Endothelial cell of umbilical vein (primary cell): ENCODE measurements around the gene INO80C. TPM values are rescaled to one million over a fixed set of nuclear protein-coding genes. Genes with fewer than 3 reads are reported as not detected.

Experiments
- BruUV-seq: library from RNA; stranded (reverse); fragments of 400-500 nt; replicated peaks from 2 replicates; lab custom pipeline; 2021; lab: Mats Ljungman, UMichigan
- CTCF ChIA-PET: fragments of 300-600, 350-600 bp; sonication (Branson Sonifier 250); formaldehyde crosslinking; loops from one replicate; lab custom pipeline; 2021; ENCODE audit warnings: antibody characterized with exemption, inconsistent platforms; lab: Charles Lee
- POLR2A ChIA-PET: fragments of 300-600, 350-600 bp; sonication (Branson Sonifier 250); formaldehyde crosslinking; loops from one replicate; lab custom pipeline; 2021; ENCODE audit warnings: antibody characterized with exemption, inconsistent platforms; lab: Charles Lee
- DNase-seq: peaks from one replicate; pipeline ENCODE4 v3.0.0-alpha.2; 2011; ENCODE audit warnings: low read depth, low spot score
- FAIRE-seq: peaks from 2 replicates; lab custom pipeline; 2011; peaks lifted over from hg19 to GRCh38; lab: Jason Lieb, UNC
- H2AFZ ChIP-seq: 2 replicates; pipeline ENCODE4 v1.6.0; 2012; ENCODE audit warnings: low read depth, low read length, control low read depth, inconsistent platforms
- H3K27ac ChIP-seq: 2 replicates; pipeline ENCODE4 v1.5.1; 2011; ENCODE audit warnings: low read depth, mild to moderate bottlenecking, control low read depth, low read length, moderate library complexity; ENCODE audit not compliant: insufficient read depth
- H3K27me3 ChIP-seq, 2 experiments: 2 replicates each; pipeline versions ENCODE4 v1.6.0 to v1.6.1; 2011; ENCODE audit warnings: low read length in 2 of 2, mixed read lengths in 1 of 2; ENCODE audit not compliant: control insufficient read depth in 2 of 2, insufficient read depth in 2 of 2
- H3K36me3 ChIP-seq, 2 experiments: 2 replicates in 1 of 2; 3 replicates in 1 of 2; pipeline ENCODE4 v1.5.1; 2011; ENCODE audit warnings: low read length in 2 of 2, mild to moderate bottlenecking in 1 of 2, moderate library complexity in 1 of 2; ENCODE audit not compliant: control insufficient read depth in 2 of 2, insufficient read depth in 2 of 2; ENCODE audit errors: extremely low read depth in 1 of 2
- H3K4me1 ChIP-seq: 3 replicates; pipeline ENCODE4 v1.5.1; 2011; ENCODE audit warnings: mild to moderate bottlenecking, low read length; ENCODE audit not compliant: control insufficient read depth, insufficient read depth; ENCODE audit errors: extremely low read depth
- H3K4me2 ChIP-seq: 2 replicates; pipeline ENCODE4 v1.6.1; 2011; ENCODE audit warnings: low read length, control low read depth, mixed read lengths; ENCODE audit not compliant: insufficient read depth
- H3K4me3 ChIP-seq, 3 experiments: fragments of 200-600 bp in 1 of 3; sonication (generic), shearing (Covaris generic) in 1 of 3; replicated peaks in 1 of 3; 2 replicates each; pipeline ENCODE4 v1.5.1; 2011 to 2016; ENCODE audit warnings: control low read depth in 3 of 3, low read length in 3 of 3, mild to moderate bottlenecking in 2 of 3, inconsistent platforms in 1 of 3, low read depth in 1 of 3, moderate library complexity in 1 of 3; ENCODE audit not compliant: insufficient read depth in 1 of 3
- H3K79me2 ChIP-seq: 2 replicates; pipeline ENCODE4 v1.6.0; 2012; ENCODE audit warnings: low read length, inconsistent platforms; ENCODE audit not compliant: control insufficient read depth, insufficient read depth
- H3K9ac ChIP-seq: replicated peaks from 2 replicates; pipeline ENCODE3; 2011; ENCODE audit warnings: low read length, control low read depth; ENCODE audit not compliant: insufficient read depth; ENCODE audit errors: extremely low read depth
- H3K9me1 ChIP-seq: replicated peaks from 3 replicates; pipeline ENCODE4 v1.6.0; 2011; ENCODE audit warnings: mild to moderate bottlenecking, low read length; ENCODE audit not compliant: control insufficient read depth, insufficient read depth; ENCODE audit errors: extremely low read depth
- H3K9me3 ChIP-seq: replicated peaks from 2 replicates; pipeline ENCODE4 v1.5.1; 2012; ENCODE audit warnings: low read length, inconsistent platforms; ENCODE audit not compliant: control insufficient read depth, insufficient read depth
- H4K20me1 ChIP-seq: replicated peaks from 2 replicates; pipeline ENCODE3; 2011; ENCODE audit warnings: mild to moderate bottlenecking, low read length; ENCODE audit not compliant: control insufficient read depth, insufficient read depth; ENCODE audit errors: extremely low read depth
- EZH2 ChIP-seq: IDR thresholded peaks from 2 replicates; pipeline ENCODE4 v1.6.1; 2012; ENCODE audit warnings: borderline replicate concordance, low read depth, mild to moderate bottlenecking, moderate library complexity, low read length, inconsistent platforms; ENCODE audit not compliant: severe bottlenecking
- FOS ChIP-seq: IDR thresholded peaks from 2 replicates; pipeline ENCODE4 v1.6.1; 2011; ENCODE audit warnings: mild to moderate bottlenecking, low read length, moderate library complexity, borderline replicate concordance; ENCODE audit not compliant: insufficient read depth
- GATA2 ChIP-seq: IDR thresholded peaks from 2 replicates; pipeline ENCODE4 v1.7.0; 2011; ENCODE audit warnings: low read depth, mild to moderate bottlenecking, moderate library complexity, mixed read lengths, low read length; ENCODE audit not compliant: insufficient read length, insufficient read depth
- JUN ChIP-seq: IDR thresholded peaks from 2 replicates; pipeline ENCODE4 v1.6.1; 2011; ENCODE audit warnings: borderline replicate concordance, low read depth; ENCODE audit not compliant: insufficient read length, insufficient read depth
- MYC ChIP-seq: IDR thresholded peaks from one replicate; pipeline ENCODE4 v1.6.1; 2011; ENCODE audit warnings: mild to moderate bottlenecking, low read depth, low read length
- POLR2A ChIP-seq: IDR thresholded peaks from 2 replicates; pipeline ENCODE4 v1.6.1; 2012; ENCODE audit warnings: low read depth, mild to moderate bottlenecking, control low read depth, low read length
- POLR2AphosphoS5 ChIP-seq: IDR thresholded peaks from 2 replicates; pipeline ENCODE4 v1.6.1; 2012; ENCODE audit warnings: low read depth, mild to moderate bottlenecking, control low read depth, low read length, moderate library complexity; ENCODE audit not compliant: insufficient read depth
- dilution Hi-C: fragments of 300-500 bp; cut with MboI; formaldehyde crosslinking; loops from one replicate; pipeline ENCODE4 v1.15.0; 2019; ENCODE audit warnings: low sequenced_read_pairs; ENCODE audit not compliant: extremely low pct_ligation_motif_present
- intact Hi-C: fragments of 100-400 bp; cut with micrococcal nuclease; formaldehyde crosslinking; loops from one replicate; pipeline ENCODE4 v1.10.0; 2022
- polyA plus RNA-seq, 4 experiments: library from polyadenylated mRNA; depleted of rRNA in 3 of 4; stranded (reverse) in 3 of 4; unstranded in 1 of 4; fragments of >200 nt; gene quantifications; 2 replicates each; pipeline versions ENCODE4 v1.2.1 to v1.2.3, GENCODE V29; 2011 to 2012; ENCODE audit warnings: missing spikeins in 1 of 4
- total RNA-seq: library from RNA; stranded (reverse); gene quantifications from 2 replicates; pipeline ENCODE4 v1.2.3, GENCODE V29; 2021
- TF ChIP-seq, protein P1 (sequence below), 2 donors: IDR thresholded peaks; 1 replicate in 1 of 2; 2 replicates in 1 of 2; pipeline ENCODE4 v1.5.1; 2011; ENCODE audit warnings: low read length in 2 of 2, mild to moderate bottlenecking in 2 of 2, moderate library complexity in 2 of 2, control low read depth in 1 of 2, inconsistent platforms in 1 of 2, low read depth in 1 of 2; ENCODE audit not compliant: insufficient read depth in 1 of 2; ENCODE audit errors: extremely low read depth in 1 of 2
- TF ChIP-seq, protein P2 (sequence below): IDR thresholded peaks from 2 replicates; pipeline ENCODE4 v1.6.1; 2011; ENCODE audit not compliant: insufficient read depth, insufficient read length

Gene INO80C
- total and polyA plus RNA-seq, 2 donors (not counting 3 experiments of a cell fraction or from before 2014, with no cell fraction given): 43.4 to 56.0 TPM

DNA sequence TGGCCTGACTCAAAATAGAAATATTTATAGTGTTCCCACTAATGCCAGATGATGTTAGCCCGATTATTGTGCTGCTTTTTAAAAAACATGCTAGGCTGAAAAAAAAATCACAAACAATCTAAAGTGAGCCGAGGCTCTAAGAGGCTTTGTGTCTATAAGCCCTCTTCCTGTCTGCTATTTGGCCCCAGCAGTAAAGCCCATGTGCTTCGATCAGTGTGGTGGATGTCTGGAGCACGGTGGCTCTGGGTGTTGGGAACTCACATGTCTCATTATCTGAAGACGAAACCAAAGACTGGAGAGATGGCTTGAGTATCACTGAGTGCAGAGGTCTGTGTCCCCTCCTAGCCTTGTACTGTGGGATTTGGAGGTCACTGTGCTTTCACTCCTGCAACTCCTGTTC, 55.1 kb downstream of the INO80C start:
- DNase-seq: no peak
- Histone ChIP-seq H3K79me2 (no peaks in the 10 kb centered on the region), H3K4me1 (no peaks in the 10 kb centered on the region), H3K4me3 (no peak overlapping the region), H3K9ac (no peak overlapping the region), H3K27me3 (no peaks in the 10 kb centered on the region), H3K9me3 (no peaks in the 10 kb centered on the region), H3K9me1 (no peaks in the 10 kb centered on the region), H4K20me1 (no peaks in the 10 kb centered on the region), H3K36me3 (peaks cover 6 to 7% of the 10 kb centered on the region in 2 experiments), H3K27ac (no peak overlapping the region), H3K4me2 (no peak overlapping the region), H2AFZ (no peak overlapping the region)
- POLR2A ChIA-PET: no interaction called here
- CTCF ChIA-PET: no interaction called here
- FAIRE-seq: no peak
- no TSS peak for BruUV-seq
- TF ChIP-seq, protein P1, sequence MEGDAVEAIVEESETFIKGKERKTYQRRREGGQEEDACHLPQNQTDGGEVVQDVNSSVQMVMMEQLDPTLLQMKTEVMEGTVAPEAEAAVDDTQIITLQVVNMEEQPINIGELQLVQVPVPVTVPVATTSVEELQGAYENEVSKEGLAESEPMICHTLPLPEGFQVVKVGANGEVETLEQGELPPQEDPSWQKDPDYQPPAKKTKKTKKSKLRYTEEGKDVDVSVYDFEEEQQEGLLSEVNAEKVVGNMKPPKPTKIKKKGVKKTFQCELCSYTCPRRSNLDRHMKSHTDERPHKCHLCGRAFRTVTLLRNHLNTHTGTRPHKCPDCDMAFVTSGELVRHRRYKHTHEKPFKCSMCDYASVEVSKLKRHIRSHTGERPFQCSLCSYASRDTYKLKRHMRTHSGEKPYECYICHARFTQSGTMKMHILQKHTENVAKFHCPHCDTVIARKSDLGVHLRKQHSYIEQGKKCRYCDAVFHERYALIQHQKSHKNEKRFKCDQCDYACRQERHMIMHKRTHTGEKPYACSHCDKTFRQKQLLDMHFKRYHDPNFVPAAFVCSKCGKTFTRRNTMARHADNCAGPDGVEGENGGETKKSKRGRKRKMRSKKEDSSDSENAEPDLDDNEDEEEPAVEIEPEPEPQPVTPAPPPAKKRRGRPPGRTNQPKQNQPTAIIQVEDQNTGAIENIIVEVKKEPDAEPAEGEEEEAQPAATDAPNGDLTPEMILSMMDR (IDR thresholded peaks at IDR 0.05; ENCODE audit: extremely low read depth in 1 of 2, insufficient read depth in 1 of 2, low read depth in 1 of 2, low read length in 2 of 2): no peak
- TF ChIP-seq POLR2A (no peak), EZH2 (no peak), MYC (no peak), JUN (no peak), FOS (no peak), POLR2AphosphoS5 (no peak), GATA2 (no peak)
- TF ChIP-seq, protein P2, sequence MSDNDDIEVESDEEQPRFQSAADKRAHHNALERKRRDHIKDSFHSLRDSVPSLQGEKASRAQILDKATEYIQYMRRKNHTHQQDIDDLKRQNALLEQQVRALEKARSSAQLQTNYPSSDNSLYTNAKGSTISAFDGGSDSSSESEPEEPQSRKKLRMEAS: no peak
- intact Hi-C loops (no loop called here), dilution Hi-C loops (no loop called here)
